PC-3 (cell line): Measurements from ENCODE around the gene CACNA1S.

Experiments used
- EZH2 ChIP-seq: fragments of 300-600 bp; sonication (generic); IDR thresholded peaks from one replicate; pipeline ENCODE4 v1.6.1; 2017; ENCODE audit warnings: antibody characterized with exemption, mild to moderate bottlenecking, low read length; ENCODE audit not compliant: unreplicated experiment
- TF ChIP-seq, protein P1 (sequence below): fragments of 300-600 bp; sonication (generic); conservative IDR thresholded peaks from 2 replicates; pipeline ENCODE4 v1.5.1; 2017; ENCODE audit warnings: antibody characterized with exemption, low read depth, mild to moderate bottlenecking, low read length

DNA sequence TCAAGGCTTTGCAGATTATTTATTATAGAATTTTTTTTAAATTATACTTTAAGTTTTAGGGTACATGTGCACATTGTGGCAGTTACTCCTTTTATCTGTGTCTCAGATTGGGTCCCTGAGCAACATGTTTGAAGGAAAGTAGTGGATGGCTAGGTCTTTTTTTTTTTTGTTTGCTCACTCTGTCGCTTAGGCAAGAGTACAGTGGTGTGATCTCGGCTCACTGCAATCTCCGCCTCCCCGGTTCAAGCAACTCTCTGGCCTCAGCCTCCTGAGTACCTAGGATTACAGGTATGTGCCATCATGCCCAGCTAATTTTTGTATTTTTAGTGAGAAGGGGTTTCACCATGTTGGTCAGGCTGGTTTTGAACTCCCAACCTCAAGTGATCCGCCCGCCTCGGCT lies 49.1 kb downstream of the CACNA1S start:
- TF ChIP-seq, protein P1, sequence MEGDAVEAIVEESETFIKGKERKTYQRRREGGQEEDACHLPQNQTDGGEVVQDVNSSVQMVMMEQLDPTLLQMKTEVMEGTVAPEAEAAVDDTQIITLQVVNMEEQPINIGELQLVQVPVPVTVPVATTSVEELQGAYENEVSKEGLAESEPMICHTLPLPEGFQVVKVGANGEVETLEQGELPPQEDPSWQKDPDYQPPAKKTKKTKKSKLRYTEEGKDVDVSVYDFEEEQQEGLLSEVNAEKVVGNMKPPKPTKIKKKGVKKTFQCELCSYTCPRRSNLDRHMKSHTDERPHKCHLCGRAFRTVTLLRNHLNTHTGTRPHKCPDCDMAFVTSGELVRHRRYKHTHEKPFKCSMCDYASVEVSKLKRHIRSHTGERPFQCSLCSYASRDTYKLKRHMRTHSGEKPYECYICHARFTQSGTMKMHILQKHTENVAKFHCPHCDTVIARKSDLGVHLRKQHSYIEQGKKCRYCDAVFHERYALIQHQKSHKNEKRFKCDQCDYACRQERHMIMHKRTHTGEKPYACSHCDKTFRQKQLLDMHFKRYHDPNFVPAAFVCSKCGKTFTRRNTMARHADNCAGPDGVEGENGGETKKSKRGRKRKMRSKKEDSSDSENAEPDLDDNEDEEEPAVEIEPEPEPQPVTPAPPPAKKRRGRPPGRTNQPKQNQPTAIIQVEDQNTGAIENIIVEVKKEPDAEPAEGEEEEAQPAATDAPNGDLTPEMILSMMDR: no peak
- TF ChIP-seq EZH2: no peak
